ENCODE data around the gene DNAAF8.

DNAAF8 gene

GRCh38 chr16:4696905-4697847 is 37.2 kb upstream of the DNAAF8 start:
- Histone ChIP-seq H3K9ac (ENCODE audit: low read depth, low read length) (no peak overlapping the region), H3K27me3 (ENCODE audit: insufficient read depth, low read length) (no peaks in the 10 kb centered on the region), H3K4me3 (ENCODE audit: low read length) (no peak overlapping the region), H3K36me3 (ENCODE audit: insufficient read depth, low read length) (peaks cover 67% of the 10 kb centered on the region), H3K9me3 (ENCODE audit: insufficient read depth, low read depth, low read length) (no peaks in the 10 kb centered on the region), H3K4me1 (ENCODE audit: insufficient read depth, low read length) (no peaks in the 10 kb centered on the region), H3K27ac (ENCODE audit: low read depth, low read length) (no peak overlapping the region)
- 96% methylated on average over 33 of the region's 33 CpGs for whole genome bisulfite sequencing

GRCh38 chr16:4697848-4698291 is 36.5 kb upstream of the DNAAF8 start:
- Histone ChIP-seq H3K4me1 (ENCODE audit: insufficient read depth, low read length) (no peaks in the 10 kb centered on the region), H3K9me3 (ENCODE audit: insufficient read depth, low read depth, low read length) (no peaks in the 10 kb centered on the region), H3K9ac (ENCODE audit: low read depth, low read length) (no peak overlapping the region), H3K36me3 (ENCODE audit: insufficient read depth, low read length) (peaks cover 74% of the 10 kb centered on the region), H3K27ac (ENCODE audit: low read depth, low read length) (no peak overlapping the region), H3K4me3 (ENCODE audit: low read length) (no peak overlapping the region), H3K27me3 (ENCODE audit: insufficient read depth, low read length) (no peaks in the 10 kb centered on the region)
- 95% methylated on average over 9 of the region's 9 CpGs for WGBS

- WGBS: 95% methylated on average over 36 of the region's 36 CpGs
- H3K36me3 ChIP-seq (ENCODE audit: insufficient read depth, low read length): peaks cover 76% of the 10 kb centered on the region
- H3K27ac ChIP-seq (ENCODE audit: low read depth, low read length): no peak overlapping the region
- H3K9me3 ChIP-seq (ENCODE audit: insufficient read depth, low read depth, low read length): no peaks in the 10 kb centered on the region
- H3K4me3 ChIP-seq (ENCODE audit: low read length): no peak overlapping the region
- no peaks in the 10 kb centered on the region for H3K4me1 ChIP-seq (ENCODE audit: insufficient read depth, low read length)
- H3K9ac ChIP-seq (ENCODE audit: low read depth, low read length): no peak overlapping the region; the same call in 1 of the 2 replicates
- no peaks in the 10 kb centered on the region for H3K27me3 ChIP-seq (ENCODE audit: insufficient read depth, low read length)
Measured at GRCh38 chr16:4698321-4699045, 35.9 kb upstream of the DNAAF8 start.

GRCh38 chr16:4699046-4699556 is 35.2 kb upstream of the DNAAF8 start:
- H3K9me3 ChIP-seq (ENCODE audit: insufficient read depth, low read depth, low read length): no peaks in the 10 kb centered on the region
- WGBS: 94% methylated on average over 19 of the region's 19 CpGs
- peaks cover 82% of the 10 kb centered on the region for H3K36me3 ChIP-seq (ENCODE audit: insufficient read depth, low read length)
- H3K27me3 ChIP-seq (ENCODE audit: insufficient read depth, low read length): no peaks in the 10 kb centered on the region
- H3K4me1 ChIP-seq (ENCODE audit: insufficient read depth, low read length): no peaks in the 10 kb centered on the region
- H3K9ac ChIP-seq (ENCODE audit: low read depth, low read length): no peak overlapping the region; the same call in 1 of the 2 replicates
- no peak overlapping the region for H3K27ac ChIP-seq (ENCODE audit: low read depth, low read length)
- H3K4me3 ChIP-seq (ENCODE audit: low read length): no peak overlapping the region

GRCh38 chr16:4700380-4700996 is 33.8 kb upstream of the DNAAF8 start:
- H3K9me3 ChIP-seq (ENCODE audit: insufficient read depth, low read depth, low read length): no peaks in the 10 kb centered on the region
- peaks cover 90% of the 10 kb centered on the region for H3K36me3 ChIP-seq (ENCODE audit: insufficient read depth, low read length)
- H3K27ac ChIP-seq (ENCODE audit: low read depth, low read length): no peak overlapping the region
- H3K4me3 ChIP-seq (ENCODE audit: low read length): no peak overlapping the region
- WGBS: 97% methylated on average over 13 of the region's 13 CpGs
- H3K4me1 ChIP-seq (ENCODE audit: insufficient read depth, low read length): no peaks in the 10 kb centered on the region
- no peak overlapping the region for H3K9ac ChIP-seq (ENCODE audit: low read depth, low read length)
- no peaks in the 10 kb centered on the region for H3K27me3 ChIP-seq (ENCODE audit: insufficient read depth, low read length)

- H3K9ac ChIP-seq (ENCODE audit: low read depth, low read length): no peak overlapping the region
- WGBS: 94% methylated on average over 33 of the region's 33 CpGs
- H3K9me3 ChIP-seq (ENCODE audit: insufficient read depth, low read depth, low read length): no peaks in the 10 kb centered on the region
- H3K36me3 ChIP-seq (ENCODE audit: insufficient read depth, low read length): peaks cover 88% of the 10 kb centered on the region
- no peak overlapping the region for H3K27ac ChIP-seq (ENCODE audit: low read depth, low read length)
- no peaks in the 10 kb centered on the region for H3K27me3 ChIP-seq (ENCODE audit: insufficient read depth, low read length)
- no peaks in the 10 kb centered on the region for H3K4me1 ChIP-seq (ENCODE audit: insufficient read depth, low read length)
- no peak overlapping the region for H3K4me3 ChIP-seq (ENCODE audit: low read length)
Measured at GRCh38 chr16:4700997-4701743, 33.2 kb upstream of the DNAAF8 start.

- H3K27ac ChIP-seq (ENCODE audit: low read depth, low read length): no peak overlapping the region
- peaks cover 88% of the 10 kb centered on the region for H3K36me3 ChIP-seq (ENCODE audit: insufficient read depth, low read length)
- 96% methylated on average over 17 of the region's 17 CpGs for WGBS
Measured at GRCh38 chr16:4701791-4702465, 32.4 kb upstream of the DNAAF8 start.

GRCh38 chr16:4702466-4702808 is 31.9 kb upstream of the DNAAF8 start:
- no peak overlapping the region for H3K4me3 ChIP-seq (ENCODE audit: low read length)
- H3K4me1 ChIP-seq (ENCODE audit: insufficient read depth, low read length): no peaks in the 10 kb centered on the region
- WGBS: 92% methylated on average over 7 of the region's 7 CpGs
- H3K36me3 ChIP-seq (ENCODE audit: insufficient read depth, low read length): peaks cover 88% of the 10 kb centered on the region
- H3K27me3 ChIP-seq (ENCODE audit: insufficient read depth, low read length): no peaks in the 10 kb centered on the region
- no peaks in the 10 kb centered on the region for H3K9me3 ChIP-seq (ENCODE audit: insufficient read depth, low read depth, low read length)
- H3K9ac ChIP-seq (ENCODE audit: low read depth, low read length): no peak overlapping the region
- no peak overlapping the region for H3K27ac ChIP-seq (ENCODE audit: low read depth, low read length)

More at GRCh38 chr16:4701791-4702465, 32.4 kb upstream of the DNAAF8 start:
- Histone ChIP-seq H3K4me1 (ENCODE audit: insufficient read depth, low read length) (no peaks in the 10 kb centered on the region), H3K4me3 (ENCODE audit: low read length) (no peak overlapping the region), H3K27me3 (ENCODE audit: insufficient read depth, low read length) (no peaks in the 10 kb centered on the region), H3K9ac (ENCODE audit: low read depth, low read length) (no peak overlapping the region), H3K9me3 (ENCODE audit: insufficient read depth, low read depth, low read length) (no peaks in the 10 kb centered on the region)

GRCh38 chr16:4703906-4704305 is 30.4 kb upstream of the DNAAF8 start:
- H3K9ac ChIP-seq (ENCODE audit: low read depth, low read length): no peak overlapping the region
- no peaks in the 10 kb centered on the region for H3K9me3 ChIP-seq (ENCODE audit: insufficient read depth, low read depth, low read length)
- no peaks in the 10 kb centered on the region for H3K4me1 ChIP-seq (ENCODE audit: insufficient read depth, low read length)
- WGBS: 97% methylated on average over 7 of the region's 7 CpGs
- peaks cover 81% of the 10 kb centered on the region for H3K36me3 ChIP-seq (ENCODE audit: insufficient read depth, low read length)
- no peak overlapping the region for H3K4me3 ChIP-seq (ENCODE audit: low read length)
- H3K27ac ChIP-seq (ENCODE audit: low read depth, low read length): no peak overlapping the region
- no peaks in the 10 kb centered on the region for H3K27me3 ChIP-seq (ENCODE audit: insufficient read depth, low read length)

GRCh38 chr16:4704491-4704890 is 29.8 kb upstream of the DNAAF8 start:
- Histone ChIP-seq H3K27me3 (ENCODE audit: insufficient read depth, low read length) (no peaks in the 10 kb centered on the region), H3K27ac (ENCODE audit: low read depth, low read length) (no peak overlapping the region), H3K9me3 (ENCODE audit: insufficient read depth, low read depth, low read length) (no peaks in the 10 kb centered on the region), H3K4me1 (ENCODE audit: insufficient read depth, low read length) (no peaks in the 10 kb centered on the region), H3K36me3 (ENCODE audit: insufficient read depth, low read length) (peaks cover 78% of the 10 kb centered on the region), H3K9ac (ENCODE audit: low read depth, low read length) (no peak overlapping the region), H3K4me3 (ENCODE audit: low read length) (no peak overlapping the region)
- WGBS: 93% methylated on average over 8 of the region's 8 CpGs

Measured in HUES64 (cell line).